Loucy (cell line): Measurements from ENCODE around the gene AGTR1.

Experiments used
- H2AFZ ChIP-seq: fragments of 200-600 bp; sonication (generic); 2 replicates; pipeline ENCODE4 v1.6.0; 2016; ENCODE audit warnings: antibody characterized with exemption, mild to moderate bottlenecking, low read length, moderate library complexity
- H3F3A ChIP-seq: fragments of 200-600 bp; 2 replicates; pipeline ENCODE4 v1.6.0; 2016; ENCODE audit warnings: antibody characterized with exemption, low read depth, mild to moderate bottlenecking
- H3K27me3 ChIP-seq: fragments of 200-600 bp; sonication (generic); 2 replicates; pipeline ENCODE4 v1.6.1; 2014; ENCODE audit warnings: low read length, mild to moderate bottlenecking; ENCODE audit not compliant: insufficient read depth, poor library complexity, severe bottlenecking
- H3K36me3 ChIP-seq: fragments of 200-600 bp; sonication (generic); 2 replicates; pipeline ENCODE4 v1.6.1; 2016; ENCODE audit warnings: low read length; ENCODE audit not compliant: insufficient read depth
- H3K4me1 ChIP-seq: fragments of 200-600 bp; sonication (generic); 2 replicates; pipeline ENCODE4 v1.5.1; 2014; ENCODE audit warnings: low read length, mild to moderate bottlenecking; ENCODE audit not compliant: insufficient read depth, poor library complexity, severe bottlenecking
- H3K4me2 ChIP-seq: fragments of 200-600 bp; sonication (generic); 2 replicates; pipeline ENCODE4 v1.6.0; 2014; ENCODE audit warnings: antibody characterized with exemption, low read length, low read depth, mild to moderate bottlenecking; ENCODE audit not compliant: poor library complexity, severe bottlenecking
- H3K4me3 ChIP-seq: fragments of 200-600 bp; sonication (generic); 2 replicates; pipeline ENCODE4 v1.5.1; 2014; ENCODE audit warnings: low read length, mild to moderate bottlenecking, mixed read lengths; ENCODE audit not compliant: poor library complexity, severe bottlenecking
- H3K79me2 ChIP-seq: fragments of 200-600 bp; sonication (generic); 2 replicates; pipeline ENCODE4 v1.6.1; 2014; ENCODE audit warnings: low read length; ENCODE audit not compliant: insufficient read depth
- H3K9ac ChIP-seq: fragments of 200-600 bp; sonication (generic); 2 replicates; pipeline ENCODE4 v1.6.0; 2014; ENCODE audit warnings: mild to moderate bottlenecking, low read depth, low read length, moderate library complexity; ENCODE audit not compliant: poor library complexity, severe bottlenecking
- H3K9me2 ChIP-seq: fragments of 200-600 bp; sonication (generic); replicated peaks from 2 replicates; pipeline ENCODE4 v1.6.1; 2016; ENCODE audit warnings: low read depth, low read length, mixed read lengths
- H3K9me3 ChIP-seq: fragments of 200-600 bp; sonication (generic); 2 replicates; pipeline ENCODE4 v1.6.1; 2014; ENCODE audit warnings: mild to moderate bottlenecking, antibody characterized with exemption, low read length, low read depth; ENCODE audit not compliant: insufficient read depth
- H4K20me1 ChIP-seq: fragments of 200-600 bp; sonication (generic); 2 replicates; pipeline ENCODE4 v1.6.0; 2014; ENCODE audit warnings: antibody characterized with exemption, low read length, mild to moderate bottlenecking; ENCODE audit not compliant: insufficient read depth, poor library complexity, severe bottlenecking
- EZH2phosphoT487 ChIP-seq: fragments of 200-600 bp; IDR thresholded peaks from 2 replicates; pipeline ENCODE4 v1.6.1; 2018; ENCODE audit warnings: antibody characterized with exemption, mild to moderate bottlenecking, moderate library complexity, borderline replicate concordance
- TF ChIP-seq, protein P1 (sequence below): fragments of 200-600 bp; sonication (generic); conservative IDR thresholded peaks from 2 replicates; pipeline ENCODE4 v1.5.1; 2014; ENCODE audit warnings: mild to moderate bottlenecking, antibody characterized with exemption, low read length

The AGTR1 gene

DNA sequence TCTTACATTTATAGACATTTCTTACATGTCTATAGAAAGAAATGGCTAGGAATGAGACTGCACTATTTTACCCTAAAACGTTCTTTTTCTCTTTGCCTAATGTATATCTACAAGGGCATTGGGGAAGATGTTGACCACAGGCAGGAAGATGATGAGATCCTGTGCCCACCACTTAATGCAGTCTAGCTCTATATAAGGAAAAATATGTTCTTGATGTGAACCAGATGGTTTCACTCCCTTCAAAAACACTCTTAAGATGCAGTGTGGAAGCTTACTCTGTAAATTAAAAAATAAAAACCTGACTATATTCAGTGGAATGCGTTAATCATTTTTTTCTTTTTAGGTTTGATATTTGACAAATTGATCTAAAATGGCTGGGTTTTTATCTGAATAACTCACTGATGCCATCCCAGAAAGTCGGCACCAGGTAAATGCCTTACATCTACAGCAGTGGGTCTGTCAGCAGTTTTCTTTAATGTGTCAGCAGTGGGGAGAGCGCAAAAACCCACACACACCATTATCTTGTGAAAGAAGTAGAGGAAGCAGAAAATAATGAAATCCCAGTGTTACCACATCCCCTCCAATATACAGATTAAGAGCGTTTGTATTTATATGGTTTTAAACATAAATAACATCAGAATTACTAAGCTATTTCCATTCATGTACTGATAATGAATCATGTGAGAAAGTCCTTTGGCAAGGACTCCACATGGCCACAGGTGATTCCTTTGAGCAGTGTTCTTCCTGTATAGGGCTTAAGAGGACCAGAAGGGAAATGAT is 10.1 kb downstream of the AGTR1 start:
- no peaks in the 10 kb centered on the region for H3K27me3 ChIP-seq
- peaks cover 24% of the 10 kb centered on the region for H3K4me1 ChIP-seq
- peak overlapping the region; percentile 37 for H2AFZ ChIP-seq
- H3K36me3 ChIP-seq: no peaks in the 10 kb centered on the region
- H3F3A ChIP-seq: peaks cover 3% of the 10 kb centered on the region; the same call in 1 of the 2 replicates
- peak overlapping the region; percentile 11 for H3K9ac ChIP-seq
- no peaks in the 10 kb centered on the region for H3K9me3 ChIP-seq
- no peaks in the 10 kb centered on the region for H3K9me2 ChIP-seq
- TF ChIP-seq, protein P1, sequence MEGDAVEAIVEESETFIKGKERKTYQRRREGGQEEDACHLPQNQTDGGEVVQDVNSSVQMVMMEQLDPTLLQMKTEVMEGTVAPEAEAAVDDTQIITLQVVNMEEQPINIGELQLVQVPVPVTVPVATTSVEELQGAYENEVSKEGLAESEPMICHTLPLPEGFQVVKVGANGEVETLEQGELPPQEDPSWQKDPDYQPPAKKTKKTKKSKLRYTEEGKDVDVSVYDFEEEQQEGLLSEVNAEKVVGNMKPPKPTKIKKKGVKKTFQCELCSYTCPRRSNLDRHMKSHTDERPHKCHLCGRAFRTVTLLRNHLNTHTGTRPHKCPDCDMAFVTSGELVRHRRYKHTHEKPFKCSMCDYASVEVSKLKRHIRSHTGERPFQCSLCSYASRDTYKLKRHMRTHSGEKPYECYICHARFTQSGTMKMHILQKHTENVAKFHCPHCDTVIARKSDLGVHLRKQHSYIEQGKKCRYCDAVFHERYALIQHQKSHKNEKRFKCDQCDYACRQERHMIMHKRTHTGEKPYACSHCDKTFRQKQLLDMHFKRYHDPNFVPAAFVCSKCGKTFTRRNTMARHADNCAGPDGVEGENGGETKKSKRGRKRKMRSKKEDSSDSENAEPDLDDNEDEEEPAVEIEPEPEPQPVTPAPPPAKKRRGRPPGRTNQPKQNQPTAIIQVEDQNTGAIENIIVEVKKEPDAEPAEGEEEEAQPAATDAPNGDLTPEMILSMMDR: no peak
- no peak for TF ChIP-seq EZH2phosphoT487
- H3K4me3 ChIP-seq: peak overlapping the region; percentile 39
- peak overlapping the region; percentile 72 for H3K4me2 ChIP-seq
- H4K20me1 ChIP-seq: no peaks in the 10 kb centered on the region
- no peaks in the 10 kb centered on the region for H3K79me2 ChIP-seq

DNA sequence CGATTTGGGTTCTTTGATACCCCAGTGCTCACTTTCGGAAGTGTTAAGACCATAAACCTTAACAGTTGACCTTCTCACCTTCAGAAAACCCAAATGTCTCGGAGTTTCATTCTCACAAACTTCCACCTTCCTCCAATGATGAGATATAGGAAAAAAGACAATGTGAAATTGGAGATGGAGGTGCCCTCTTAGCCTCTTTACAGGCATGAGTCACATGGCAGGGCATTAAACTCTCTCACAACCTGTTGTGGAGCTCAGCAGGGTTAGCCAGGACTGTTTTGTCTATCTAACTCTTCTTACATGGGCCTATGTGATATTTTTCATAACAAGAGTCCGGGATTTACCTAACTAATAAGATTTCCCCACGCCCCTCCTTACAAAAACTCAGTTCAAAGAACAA is 10.7 kb downstream of the AGTR1 start:
- no peaks in the 10 kb centered on the region for H3K9me2 ChIP-seq
- H3K4me1 ChIP-seq: peaks cover 24% of the 10 kb centered on the region
- peaks cover 3% of the 10 kb centered on the region; the same call in 1 of the 2 replicates for H3F3A ChIP-seq
- no peaks in the 10 kb centered on the region for H3K9me3 ChIP-seq
- H3K36me3 ChIP-seq: no peaks in the 10 kb centered on the region
- peak overlapping the region; percentile 72 for H3K4me2 ChIP-seq
- H4K20me1 ChIP-seq: no peaks in the 10 kb centered on the region
- H3K9ac ChIP-seq: no peak overlapping the region
- no peaks in the 10 kb centered on the region for H3K27me3 ChIP-seq
- H3K4me3 ChIP-seq: peak overlapping the region; percentile 39
- TF ChIP-seq EZH2phosphoT487: no peak
- TF ChIP-seq, protein P1: no peak
- peak overlapping the region; percentile 37 for H2AFZ ChIP-seq
- no peaks in the 10 kb centered on the region for H3K79me2 ChIP-seq

DNA sequence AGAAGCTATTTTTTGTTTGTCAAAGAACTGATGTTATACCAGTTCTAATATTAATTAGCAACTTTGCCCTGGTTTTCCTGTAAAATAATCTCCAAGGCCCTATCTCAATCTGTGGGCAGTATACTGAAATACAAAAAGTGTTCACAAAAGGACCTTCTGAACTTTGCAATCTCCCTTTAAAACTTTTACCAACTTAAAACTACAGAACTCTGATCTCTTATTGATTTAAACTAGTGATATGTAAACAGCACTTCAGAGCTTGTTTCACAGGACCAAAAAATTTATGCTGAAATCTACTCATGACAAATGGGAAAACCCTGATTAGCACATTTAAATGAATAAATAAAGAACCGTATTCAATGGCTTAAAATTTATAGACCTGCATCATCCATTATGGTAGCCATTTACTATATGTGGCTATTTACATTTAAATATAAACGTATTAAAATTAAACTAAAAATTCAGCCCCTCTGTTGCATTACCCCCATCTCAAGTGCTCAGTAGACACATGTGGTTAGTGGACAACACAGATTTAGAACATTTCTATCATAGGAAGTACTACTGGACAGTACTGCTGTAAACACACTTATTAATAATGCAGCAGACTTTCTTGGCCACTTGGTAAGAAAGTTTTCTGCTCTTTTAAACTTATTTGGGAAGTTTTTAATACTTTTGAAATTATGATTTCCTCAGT is 12.0 kb downstream of the AGTR1 start:
- H3K9ac ChIP-seq: no peak overlapping the region
- H2AFZ ChIP-seq: no peak overlapping the region
- no peaks in the 10 kb centered on the region for H3K9me2 ChIP-seq
- H3K4me3 ChIP-seq: no peak overlapping the region
- no peaks in the 10 kb centered on the region for H3K79me2 ChIP-seq
- no peaks in the 10 kb centered on the region for H4K20me1 ChIP-seq
- H3K9me3 ChIP-seq: no peaks in the 10 kb centered on the region
- no peaks in the 10 kb centered on the region for H3K27me3 ChIP-seq
- H3F3A ChIP-seq: peaks cover 3% of the 10 kb centered on the region; the same call in 1 of the 2 replicates
- TF ChIP-seq, protein P1: no peak
- TF ChIP-seq EZH2phosphoT487: no peak
- no peaks in the 10 kb centered on the region for H3K36me3 ChIP-seq
- H3K4me1 ChIP-seq: peaks cover 24% of the 10 kb centered on the region
- H3K4me2 ChIP-seq: no peak overlapping the region
